Activated CD8-positive, alpha-beta T cell treated with anti-CD3 and anti-CD28 coated beads, Interleukin-2, amount 10 ng/mL, durations not matched to agents 7 days and 5 days (primary cell): ENCODE results near the gene SLCO3A1. TPM values are rescaled to one million over a fixed set of nuclear protein-coding genes. Genes with fewer than 3 reads are reported as not detected.

ENCODE experiments used
- ATAC-seq: fragments of 150-1000 bp; cut with Tn5 transposase; one replicate; pipeline ENCODE4 v1.10.0; 2021; ENCODE audit warnings: moderate library complexity
- CTCF ChIA-PET: fragments of 350-600 bp; sonication (Branson Sonifier 250); formaldehyde crosslinking; loops from one replicate; lab custom pipeline; 2021; ENCODE audit warnings: antibody characterized with exemption; lab: Charles Lee
- POLR2A ChIA-PET: fragments of 350-600 bp; sonication (Branson Sonifier 250); formaldehyde crosslinking; loops from one replicate; lab custom pipeline; 2021; ENCODE audit warnings: antibody characterized with exemption; lab: Charles Lee
- DNase-seq: peaks from one replicate; pipeline ENCODE4 v3.0.0-alpha.2; 2020
- H3K27ac Mint-ChIP-seq: one replicate; pipeline ENCODE4 v1.8.0; 2021; ENCODE audit warnings: mild to moderate bottlenecking, mixed read lengths
- H3K27me3 Mint-ChIP-seq: one replicate; pipeline ENCODE4 v1.8.0; 2021; ENCODE audit warnings: low read depth, mixed read lengths
- H3K36me3 Mint-ChIP-seq: one replicate; pipeline ENCODE4 v1.8.0; 2021; ENCODE audit warnings: low read depth, mixed read lengths
- H3K4me1 Mint-ChIP-seq: one replicate; pipeline ENCODE4 v1.8.0; 2021; ENCODE audit warnings: low read depth, mixed read lengths
- H3K4me3 Mint-ChIP-seq: one replicate; pipeline ENCODE4 v1.8.0; 2021; ENCODE audit warnings: mild to moderate bottlenecking, mixed read lengths
- H3K9me3 Mint-ChIP-seq: one replicate; pipeline ENCODE4 v1.8.0; 2022; ENCODE audit warnings: mixed read lengths; ENCODE audit not compliant: insufficient read depth
- total RNA-seq, 2 experiments: library from RNA; stranded (reverse); gene quantifications; one replicate each; pipeline ENCODE4 v1.2.3, GENCODE V29; 2021

SLCO3A1 gene
- total RNA-seq, 2 experiments from 2014 or later, result 29.3 to 32.7 TPM

- H3K27ac Mint-ChIP-seq, result no peak overlapping the region
- ChIA-PET CTCF (no interaction called here), POLR2A (no interaction called here)
- peaks cover 5% of the 10 kb centered on the region for H3K4me1 Mint-ChIP-seq
- H3K36me3 Mint-ChIP-seq, result peaks cover 10% of the 10 kb centered on the region
- H3K27me3 Mint-ChIP-seq, result no peaks in the 10 kb centered on the region
- H3K9me3 Mint-ChIP-seq, result no peaks in the 10 kb centered on the region
- no peak for DNase-seq
- ATAC-seq, result no peak
- no peak overlapping the region for H3K4me3 Mint-ChIP-seq
These were observed 62.5 kb downstream of the SLCO3A1 start for GRCh38 chr15:91916051-91916450.

- Mint-ChIP-seq H3K9me3 (no peaks in the 10 kb centered on the region), H3K36me3 (peaks cover 10% of the 10 kb centered on the region), H3K4me3 (no peak overlapping the region), H3K27ac (no peak overlapping the region), H3K4me1 (peaks cover 7% of the 10 kb centered on the region), H3K27me3 (no peaks in the 10 kb centered on the region)
- DNase-seq, result no peak
- ATAC-seq, result no peak
- ChIA-PET POLR2A (no interaction called here), CTCF (no interaction called here)
These were observed 64.3 kb downstream of the SLCO3A1 start for GRCh38 chr15:91917686-91918360.

GRCh38 chr15:91919014-91919534 is 65.6 kb downstream of the SLCO3A1 start:
- CTCF ChIA-PET, result interaction anchor here (0.9 kb wide), 1 partner anchor 69 kb away, joined by 4 read pairs; no protein-coding TSS in a partner anchor
- ATAC-seq, result no peak
- no peak overlapping the region for H3K4me3 Mint-ChIP-seq

GRCh38 chr15:91921188-91921842 is 67.8 kb downstream of the SLCO3A1 start:
- no peaks in the 10 kb centered on the region for H3K27me3 Mint-ChIP-seq
- peaks cover 7% of the 10 kb centered on the region for H3K4me1 Mint-ChIP-seq
- CTCF ChIA-PET, result interaction anchor here (1.1 to 1.9 kb wide), 2 partner anchors 215 to 650 kb away, joined by 4 read pairs; no protein-coding TSS in a partner anchor
- DNase-seq (no peak), ATAC-seq (peak; percentile 47)
- no peaks in the 10 kb centered on the region for H3K9me3 Mint-ChIP-seq
- H3K27ac Mint-ChIP-seq, result no peak overlapping the region
- POLR2A ChIA-PET, result no interaction called here
- peaks cover 7% of the 10 kb centered on the region for H3K36me3 Mint-ChIP-seq
- H3K4me3 Mint-ChIP-seq, result no peak overlapping the region

More at GRCh38 chr15:91919014-91919534, 65.6 kb downstream of the SLCO3A1 start:
- H3K4me1 Mint-ChIP-seq, result peaks cover 7% of the 10 kb centered on the region
- H3K27ac Mint-ChIP-seq, result no peak overlapping the region
- no peak for DNase-seq
- POLR2A ChIA-PET, result no interaction called here
- no peaks in the 10 kb centered on the region for H3K9me3 Mint-ChIP-seq
- H3K36me3 Mint-ChIP-seq, result peaks cover 10% of the 10 kb centered on the region
- H3K27me3 Mint-ChIP-seq, result no peaks in the 10 kb centered on the region

GRCh38 chr15:91921843-91922198 is 68.3 kb downstream of the SLCO3A1 start:
- ChIA-PET POLR2A (no interaction called here), CTCF (interaction anchor here (1.9 kb wide), 1 partner anchor 215 kb away, joined by 4 read pairs; no protein-coding TSS in a partner anchor)
- H3K36me3 Mint-ChIP-seq, result peaks cover 2% of the 10 kb centered on the region
- H3K27me3 Mint-ChIP-seq, result no peaks in the 10 kb centered on the region
- H3K9me3 Mint-ChIP-seq, result no peaks in the 10 kb centered on the region
- ATAC-seq (no peak), DNase-seq (no peak)
- H3K4me1 Mint-ChIP-seq, result peaks cover 7% of the 10 kb centered on the region
- no peak overlapping the region for H3K4me3 Mint-ChIP-seq
- no peak overlapping the region for H3K27ac Mint-ChIP-seq

GRCh38 chr15:91922646-91923547 is 69.4 kb downstream of the SLCO3A1 start:
- no peaks in the 10 kb centered on the region for H3K27me3 Mint-ChIP-seq
- peaks cover 7% of the 10 kb centered on the region for H3K4me1 Mint-ChIP-seq
- DNase-seq (no peak), ATAC-seq (no peak)
- H3K27ac Mint-ChIP-seq, result no peak overlapping the region
- CTCF ChIA-PET, result no interaction called here
- no peaks in the 10 kb centered on the region for H3K36me3 Mint-ChIP-seq
- H3K4me3 Mint-ChIP-seq, result no peak overlapping the region
- POLR2A ChIA-PET, result no interaction called here
- H3K9me3 Mint-ChIP-seq, result no peaks in the 10 kb centered on the region

GRCh38 chr15:91924183-91924582 is 70.7 kb downstream of the SLCO3A1 start:
- no peaks in the 10 kb centered on the region for H3K36me3 Mint-ChIP-seq
- H3K4me3 Mint-ChIP-seq, result no peak overlapping the region
- no peak for DNase-seq
- no peak for ATAC-seq
- H3K27ac Mint-ChIP-seq, result no peak overlapping the region
- POLR2A ChIA-PET, result no interaction called here
- no peaks in the 10 kb centered on the region for H3K27me3 Mint-ChIP-seq
- H3K4me1 Mint-ChIP-seq, result peaks cover 7% of the 10 kb centered on the region
- CTCF ChIA-PET, result no interaction called here
- H3K9me3 Mint-ChIP-seq, result no peaks in the 10 kb centered on the region

- ATAC-seq (no peak), DNase-seq (no peak)
- no peaks in the 10 kb centered on the region for H3K9me3 Mint-ChIP-seq
- CTCF ChIA-PET, result no interaction called here
- H3K4me3 Mint-ChIP-seq, result no peak overlapping the region
- H3K36me3 Mint-ChIP-seq, result no peaks in the 10 kb centered on the region
- no peak overlapping the region for H3K27ac Mint-ChIP-seq
- POLR2A ChIA-PET, result no interaction called here
- peaks cover 7% of the 10 kb centered on the region for H3K4me1 Mint-ChIP-seq
- H3K27me3 Mint-ChIP-seq, result no peaks in the 10 kb centered on the region
These were observed 71.5 kb downstream of the SLCO3A1 start for GRCh38 chr15:91924837-91925495.

GRCh38 chr15:91925794-91926193 is 72.3 kb downstream of the SLCO3A1 start:
- no peak for DNase-seq
- ChIA-PET CTCF (no interaction called here), POLR2A (no interaction called here)
- Mint-ChIP-seq H3K36me3 (no peaks in the 10 kb centered on the region), H3K27ac (no peak overlapping the region), H3K4me1 (peaks cover 7% of the 10 kb centered on the region), H3K27me3 (no peaks in the 10 kb centered on the region), H3K9me3 (no peaks in the 10 kb centered on the region), H3K4me3 (no peak overlapping the region)
- ATAC-seq, result no peak

GRCh38 chr15:91926908-91927270 is 73.4 kb downstream of the SLCO3A1 start:
- Mint-ChIP-seq H3K4me3 (no peak overlapping the region), H3K27me3 (no peaks in the 10 kb centered on the region), H3K9me3 (no peaks in the 10 kb centered on the region), H3K27ac (no peak overlapping the region), H3K36me3 (no peaks in the 10 kb centered on the region), H3K4me1 (peaks cover under 1% of the 10 kb centered on the region)
- ChIA-PET POLR2A (no interaction called here), CTCF (interaction anchor here (0.7 kb wide), 1 partner anchor 15 kb away, joined by 3 read pairs; no protein-coding TSS in a partner anchor)
- ATAC-seq (no peak), DNase-seq (no peak)

GRCh38 chr15:91927585-91927984 is 74.1 kb downstream of the SLCO3A1 start:
- POLR2A ChIA-PET, result no interaction called here
- CTCF ChIA-PET, result no interaction called here
- Mint-ChIP-seq H3K4me1 (no peaks in the 10 kb centered on the region), H3K27me3 (no peaks in the 10 kb centered on the region), H3K36me3 (no peaks in the 10 kb centered on the region), H3K4me3 (no peak overlapping the region), H3K27ac (no peak overlapping the region), H3K9me3 (no peaks in the 10 kb centered on the region)
- ATAC-seq, result no peak
- no peak for DNase-seq
